Caco-2 (cell line): Measurements from ENCODE around the gene PIM2. TPM values are rescaled to one million over a fixed set of nuclear protein-coding genes. Genes with fewer than 3 reads are reported as not detected.

ENCODE experiments used
- BruUV-seq: library from RNA; stranded (reverse); fragments of 400-500 nt; replicated peaks from 2 replicates; lab custom pipeline; 2021; lab: Mats Ljungman, UMichigan
- CTCF ChIA-PET: fragments of 300-600 bp; sonication (Branson Sonifier 250); formaldehyde crosslinking; loops from one replicate; lab custom pipeline; 2022; ENCODE audit warnings: antibody characterized with exemption; lab: Charles Lee
- POLR2A ChIA-PET: fragments of 300-600 bp; sonication (Branson Sonifier 250); formaldehyde crosslinking; loops from one replicate; lab custom pipeline; 2022; ENCODE audit warnings: antibody characterized with exemption; lab: Charles Lee
- DNase-seq, 2 experiments: peaks; one replicate each; pipeline versions ENCODE4 v3.0.0 to v3.0.0-alpha.2; 2020 to 2022
- H3K27me3 ChIP-seq: replicated peaks from 2 replicates; pipeline ENCODE4 v1.6.0; 2011; ENCODE audit warnings: low read length; ENCODE audit not compliant: control insufficient read depth, insufficient read depth
- H3K36me3 ChIP-seq: 2 replicates; pipeline ENCODE4 v1.5.1; 2011; ENCODE audit warnings: low read length; ENCODE audit not compliant: control insufficient read depth, insufficient read depth
- H3K4me1 ChIP-seq: fragments of 250-450 bp; sonication (Bioruptor Pico); 2 replicates; pipeline ENCODE4 v1.5.1; 2020; ENCODE audit warnings: mild to moderate bottlenecking
- H3K4me3 ChIP-seq: 2 replicates; pipeline ENCODE4 v1.5.1; 2011; ENCODE audit warnings: low read depth, mild to moderate bottlenecking, control low read depth, low read length
- H3K9me3 ChIP-seq: fragments of 250-450 bp; sonication (Bioruptor Pico); 2 replicates; pipeline ENCODE4 v1.5.1; 2020; ENCODE audit warnings: mild to moderate bottlenecking, moderate library complexity
- H3K27ac Mint-ChIP-seq: one replicate; pipeline ENCODE4 v1.8.0; 2022; ENCODE audit warnings: mixed read lengths; ENCODE audit not compliant: unreplicated experiment
- H3K27me3 Mint-ChIP-seq: one replicate; pipeline ENCODE4 v1.8.0; 2022; ENCODE audit warnings: mixed read lengths; ENCODE audit not compliant: insufficient read depth, unreplicated experiment
- H3K36me3 Mint-ChIP-seq: one replicate; pipeline ENCODE4 v1.8.0; 2022; ENCODE audit warnings: mild to moderate bottlenecking, mixed read lengths; ENCODE audit not compliant: insufficient read depth, unreplicated experiment
- H3K4me1 Mint-ChIP-seq: one replicate; pipeline ENCODE4 v1.8.0; 2022; ENCODE audit warnings: low read depth, mixed read lengths; ENCODE audit not compliant: unreplicated experiment
- H3K4me3 Mint-ChIP-seq: one replicate; pipeline ENCODE4 v1.8.0; 2022; ENCODE audit warnings: mild to moderate bottlenecking, moderate library complexity, mixed read lengths; ENCODE audit not compliant: unreplicated experiment
- H3K9me3 Mint-ChIP-seq: one replicate; pipeline ENCODE4 v1.8.0; 2022; ENCODE audit warnings: mixed read lengths; ENCODE audit not compliant: unreplicated experiment
- intact Hi-C: fragments of 100-400 bp; cut with micrococcal nuclease; formaldehyde crosslinking; loops from one replicate; pipeline ENCODE4 v1.10.0; 2022; ENCODE audit not compliant: unreplicated experiment
- total RNA-seq: library from RNA; stranded (reverse); gene quantifications from 2 replicates; pipeline ENCODE4 v1.2.3, GENCODE V29; 2022
- TF ChIP-seq, protein P1 (sequence below), 2 experiments: fragments of 200-600 bp in 1 of 2; IDR thresholded peaks; 1 replicate in 1 of 2; 2 replicates in 1 of 2; pipeline versions ENCODE4 v1.5.1 to v1.8.0; 2011 to 2022; ENCODE audit warnings: antibody characterized with exemption in 1 of 2, control low read depth in 1 of 2, inconsistent platforms in 1 of 2, low read depth in 1 of 2, low read length in 1 of 2, mild to moderate bottlenecking in 1 of 2, moderate library complexity in 1 of 2; ENCODE audit not compliant: insufficient read depth in 1 of 2, severe bottlenecking in 1 of 2, unreplicated experiment in 1 of 2

PIM2 gene
- total RNA-seq, 1 experiment from 2014 or later = 12.0 TPM

DNA sequence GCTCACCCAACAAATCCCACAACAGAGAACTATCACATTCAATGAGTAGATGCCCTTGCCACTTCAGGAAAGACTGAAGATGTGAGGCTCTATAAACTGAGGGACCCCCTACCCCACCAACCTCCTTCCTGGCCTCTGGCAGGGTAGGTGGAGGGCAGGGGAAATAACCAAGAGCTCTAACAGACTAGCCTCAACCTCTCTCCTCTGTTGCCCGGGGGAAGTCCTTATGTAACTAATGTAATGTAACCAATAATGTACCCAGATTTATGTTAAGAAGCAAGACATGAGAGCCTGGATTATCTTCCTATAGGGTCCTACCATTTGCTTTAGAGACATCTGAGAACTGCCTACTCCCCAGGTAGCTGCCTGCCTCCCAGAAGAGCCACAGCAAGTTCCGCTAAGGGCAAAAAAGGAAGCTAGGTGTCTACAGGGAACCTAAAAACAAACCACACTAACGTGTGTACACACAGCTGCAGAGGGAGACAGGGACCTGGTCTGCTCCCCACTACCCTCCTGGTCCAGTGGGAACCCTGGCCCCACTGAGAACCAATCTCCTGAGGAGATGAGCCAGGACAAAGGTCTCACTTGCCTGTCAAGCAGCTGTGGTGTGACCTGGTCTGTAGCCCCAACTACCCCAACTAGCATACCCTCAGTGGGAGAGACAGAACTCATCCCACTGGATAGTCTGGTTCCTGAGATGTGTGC lies 20.9 kb upstream of the PIM2 start:
- Mint-ChIP-seq H3K36me3 (peaks cover 18% of the 10 kb centered on the region), H3K4me3 (no peak overlapping the region), H3K4me1 (no peaks in the 10 kb centered on the region), H3K9me3 (no peaks in the 10 kb centered on the region), H3K27me3 (no peaks in the 10 kb centered on the region), H3K27ac (no peak overlapping the region)
- CTCF ChIA-PET = interaction anchor here (0.6 kb wide), 1 partner anchor 104 kb away, joined by 3 read pairs; no protein-coding TSS in a partner anchor
- H3K36me3 ChIP-seq = no peaks in the 10 kb centered on the region; the same call in 1 of the 2 replicates
- DNase-seq = no peak
- TF ChIP-seq, protein P1, sequence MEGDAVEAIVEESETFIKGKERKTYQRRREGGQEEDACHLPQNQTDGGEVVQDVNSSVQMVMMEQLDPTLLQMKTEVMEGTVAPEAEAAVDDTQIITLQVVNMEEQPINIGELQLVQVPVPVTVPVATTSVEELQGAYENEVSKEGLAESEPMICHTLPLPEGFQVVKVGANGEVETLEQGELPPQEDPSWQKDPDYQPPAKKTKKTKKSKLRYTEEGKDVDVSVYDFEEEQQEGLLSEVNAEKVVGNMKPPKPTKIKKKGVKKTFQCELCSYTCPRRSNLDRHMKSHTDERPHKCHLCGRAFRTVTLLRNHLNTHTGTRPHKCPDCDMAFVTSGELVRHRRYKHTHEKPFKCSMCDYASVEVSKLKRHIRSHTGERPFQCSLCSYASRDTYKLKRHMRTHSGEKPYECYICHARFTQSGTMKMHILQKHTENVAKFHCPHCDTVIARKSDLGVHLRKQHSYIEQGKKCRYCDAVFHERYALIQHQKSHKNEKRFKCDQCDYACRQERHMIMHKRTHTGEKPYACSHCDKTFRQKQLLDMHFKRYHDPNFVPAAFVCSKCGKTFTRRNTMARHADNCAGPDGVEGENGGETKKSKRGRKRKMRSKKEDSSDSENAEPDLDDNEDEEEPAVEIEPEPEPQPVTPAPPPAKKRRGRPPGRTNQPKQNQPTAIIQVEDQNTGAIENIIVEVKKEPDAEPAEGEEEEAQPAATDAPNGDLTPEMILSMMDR (IDR thresholded peaks at IDR 0.05; ENCODE audit: insufficient read depth in 1 of 2, low read depth in 1 of 2, low read length in 1 of 2, severe bottlenecking in 1 of 2, unreplicated experiment in 1 of 2) = no peak
- H3K9me3 ChIP-seq = no peaks in the 10 kb centered on the region
- BruUV-seq = no TSS peak
- no peak overlapping the region for H3K4me3 ChIP-seq
- intact Hi-C loops = no loop called here
- no peaks in the 10 kb centered on the region for H3K4me1 ChIP-seq
- no peaks in the 10 kb centered on the region for H3K27me3 ChIP-seq
- POLR2A ChIA-PET = no interaction called here

DNA sequence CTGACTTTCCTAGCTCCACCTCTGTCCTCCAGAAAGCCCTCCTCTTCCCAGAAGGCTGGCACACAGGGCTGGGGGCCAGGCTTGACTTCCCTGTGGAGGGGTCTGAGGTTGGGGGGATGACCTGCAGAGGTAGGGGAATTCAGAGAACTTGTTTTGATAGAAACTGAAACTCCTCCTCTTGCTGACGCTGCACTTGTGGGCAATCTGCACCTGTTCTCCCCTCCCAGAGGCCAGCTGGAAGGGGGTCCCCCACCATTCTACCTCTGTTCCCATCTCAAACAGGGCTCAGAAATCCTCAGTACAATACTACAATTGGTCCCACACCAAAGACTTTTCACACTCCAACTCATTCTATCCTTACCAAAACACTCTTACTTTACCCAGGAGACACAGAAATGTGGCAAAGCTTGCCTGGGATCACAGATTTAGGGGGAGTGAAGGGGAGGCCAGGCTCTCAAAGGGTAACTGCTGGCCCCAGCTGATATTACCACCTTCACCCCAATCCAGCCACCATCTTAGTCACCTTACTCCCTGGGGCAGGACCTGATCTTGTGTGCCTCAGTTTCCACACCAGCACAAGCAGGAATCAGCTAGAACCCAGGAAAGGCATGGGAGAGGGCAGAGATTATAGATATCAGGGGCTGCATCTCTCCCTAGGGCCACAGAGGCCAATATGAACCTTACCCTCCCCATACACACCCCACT lies 20.0 kb upstream of the PIM2 start:
- H3K27ac Mint-ChIP-seq = no peak overlapping the region
- H3K27me3 Mint-ChIP-seq = no peaks in the 10 kb centered on the region
- H3K9me3 Mint-ChIP-seq = no peaks in the 10 kb centered on the region
- DNase-seq = no peak
- H3K36me3 Mint-ChIP-seq = peaks cover 18% of the 10 kb centered on the region
- BruUV-seq = no TSS peak
- H3K4me3 Mint-ChIP-seq = no peak overlapping the region
- no peaks in the 10 kb centered on the region for H3K9me3 ChIP-seq
- no peaks in the 10 kb centered on the region for H3K4me1 ChIP-seq
- CTCF ChIA-PET = no interaction called here
- no peaks in the 10 kb centered on the region for H3K4me1 Mint-ChIP-seq
- no peaks in the 10 kb centered on the region for H3K27me3 ChIP-seq
- POLR2A ChIA-PET = no interaction called here
- H3K4me3 ChIP-seq = no peak overlapping the region
- intact Hi-C loops = no loop called here
- TF ChIP-seq, protein P1 (IDR thresholded peaks at IDR 0.05; ENCODE audit: insufficient read depth in 1 of 2, low read depth in 1 of 2, low read length in 1 of 2, severe bottlenecking in 1 of 2, unreplicated experiment in 1 of 2) = no peak
- H3K36me3 ChIP-seq = no peaks in the 10 kb centered on the region; the same call in 1 of the 2 replicates

DNA sequence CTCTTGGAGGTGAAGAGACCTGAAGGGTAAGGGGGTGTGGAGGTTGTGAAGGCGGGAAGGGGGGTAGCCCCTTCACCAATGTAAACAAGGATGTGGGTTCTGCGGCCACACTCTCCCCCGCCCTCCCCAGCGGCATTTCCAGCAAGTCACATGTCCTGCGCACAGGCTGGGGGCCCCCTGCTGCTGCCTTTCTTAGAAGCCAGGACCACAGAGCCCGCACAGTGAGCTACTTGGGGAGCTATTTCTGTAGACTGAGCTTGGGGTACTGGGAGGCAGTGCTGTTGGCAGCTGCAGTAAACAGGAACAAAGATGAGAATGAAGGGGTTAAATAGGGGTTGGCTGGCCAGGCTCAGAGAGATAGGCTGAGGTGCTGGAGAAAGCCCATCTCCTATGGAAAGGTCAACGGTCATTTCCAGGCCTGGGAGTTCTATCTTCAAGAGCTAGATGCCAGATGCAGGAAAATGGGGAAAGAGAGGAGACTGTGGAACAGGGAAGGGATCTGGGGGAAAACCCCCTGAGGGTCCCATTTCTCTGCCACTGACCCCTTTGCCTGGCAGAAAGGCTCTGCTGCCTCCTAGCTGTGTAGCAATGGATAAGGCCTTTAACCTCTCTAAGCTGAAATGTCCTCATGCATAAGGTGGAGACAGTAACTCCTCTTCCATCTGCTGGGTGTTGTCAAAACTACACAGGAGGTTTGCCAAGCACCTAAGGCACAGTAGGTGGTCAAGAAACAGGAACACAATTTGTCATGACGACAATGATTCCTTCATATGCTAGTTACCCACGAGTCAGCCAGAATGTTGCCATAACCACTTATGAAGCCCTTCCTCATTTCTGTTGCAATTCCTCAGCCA lies 18.5 kb upstream of the PIM2 start:
- H3K4me1 Mint-ChIP-seq = no peaks in the 10 kb centered on the region
- no peak overlapping the region for H3K27ac Mint-ChIP-seq
- ChIA-PET CTCF (no interaction called here), POLR2A (no interaction called here)
- TF ChIP-seq, protein P1 (IDR thresholded peaks at IDR 0.05; ENCODE audit: insufficient read depth in 1 of 2, low read depth in 1 of 2, low read length in 1 of 2, severe bottlenecking in 1 of 2, unreplicated experiment in 1 of 2) = no peak
- no peak for DNase-seq
- H3K27me3 Mint-ChIP-seq = no peaks in the 10 kb centered on the region
- H3K4me3 Mint-ChIP-seq = no peak overlapping the region
- H3K9me3 ChIP-seq = no peaks in the 10 kb centered on the region
- no peaks in the 10 kb centered on the region for H3K4me1 ChIP-seq
- no peaks in the 10 kb centered on the region; the same call in 1 of the 2 replicates for H3K36me3 ChIP-seq
- H3K4me3 ChIP-seq = no peak overlapping the region
- H3K9me3 Mint-ChIP-seq = no peaks in the 10 kb centered on the region
- H3K27me3 ChIP-seq = no peaks in the 10 kb centered on the region
- peaks cover 18% of the 10 kb centered on the region for H3K36me3 Mint-ChIP-seq
- intact Hi-C loops = no loop called here
- no TSS peak for BruUV-seq
